Mucosa of descending colon (tissue), 3 donors: ENCODE measurements around the gene FOXL1. TPM values are rescaled to one million over a fixed set of nuclear protein-coding genes. Genes with fewer than 3 reads are reported as not detected.
A peak's percentile ranks its signal among the peaks of the same experiment; 100 is the strongest.

ENCODE experiments used
- ATAC-seq: fragments of 200-7000 bp; cut with Tn5 transposase; one replicate; pipeline ENCODE4 v1.9.1; 2020; ENCODE audit warnings: mild to moderate bottlenecking, moderate library complexity
- DNase-seq, 3 donors: peaks; one replicate each; pipeline ENCODE4 v3.0.0-alpha.2; 2020
- H3K36me3 ChIP-seq: fragments of 200-600 bp; one replicate; pipeline ENCODE4 v1.8.0; 2021; ENCODE audit warnings: low read depth, mild to moderate bottlenecking
- H3K4me1 ChIP-seq: fragments of 200-600 bp; one replicate; pipeline ENCODE4 v1.8.0; 2021; ENCODE audit warnings: low read depth, mild to moderate bottlenecking
- H3K4me3 ChIP-seq: fragments of 200-600 bp; one replicate; pipeline ENCODE4 v1.8.0; 2021; ENCODE audit warnings: mild to moderate bottlenecking
- H3K9me3 ChIP-seq: fragments of 200-600 bp; one replicate; pipeline ENCODE4 v1.8.0; 2021; ENCODE audit warnings: mild to moderate bottlenecking
- CTCF ChIP-seq: fragments of 200-600 bp; IDR thresholded peaks from one replicate; pipeline ENCODE4 v1.8.0; 2022; ENCODE audit warnings: antibody characterized with exemption, mild to moderate bottlenecking
- intact Hi-C, 2 donors: fragments of 100-400 bp; cut with DNase I in 1 of 2; cut with micrococcal nuclease in 1 of 2; formaldehyde crosslinking; loops; one replicate each; pipeline versions ENCODE4 v1.11.0 to v1.11.1; 2022; cut with DNase I, micrococcal nuclease
- total RNA-seq, 3 donors: library from RNA; stranded (reverse); fragmentation: NEBNext Ultra II Directional in 2 of 3; extraction: Animal tissue kit (Norgen Biotek cat#: 25700) in 2 of 3; gene quantifications; one replicate each; pipeline versions ENCODE4 v1.2.1 to v1.2.4, GENCODE V29; 2021 to 2023
- donor health status: DM: no; HTN: no; CAD: no; lungs with moderate emphysema.
- donor health status: DM: no; HTN: no; CAD: no.
- donor health status: DM: no; HTN: yes; CAD: no.

FOXL1 gene
- total RNA-seq, 3 donors from 2014 or later, result 1.1 to 3.6 (median 2.4) TPM

DNA sequence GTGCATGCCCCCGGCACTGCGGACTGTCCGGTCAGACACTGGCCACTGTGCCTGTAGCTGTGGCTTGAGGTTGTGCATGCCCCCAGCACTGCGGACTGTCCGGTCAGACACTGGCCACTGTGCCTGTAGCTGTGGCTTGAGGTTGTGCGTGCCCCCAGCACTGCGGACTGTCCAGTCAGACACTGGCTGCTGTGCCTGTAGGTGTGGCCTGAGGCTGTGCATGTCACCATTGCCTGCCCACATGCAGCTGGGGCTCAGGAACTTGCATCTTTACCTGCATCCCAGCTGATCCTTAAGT lies 28.5 kb upstream of the FOXL1 start:
- ATAC-seq (no peak), DNase-seq (no peak)
- Histone ChIP-seq H3K4me1 (peaks cover 4% of the 10 kb centered on the region), H3K36me3 (no peaks in the 10 kb centered on the region), H3K4me3 (no peak overlapping the region), H3K9me3 (no peaks in the 10 kb centered on the region)
- no peak for TF ChIP-seq CTCF
- intact Hi-C loops, result no loop called here

DNA sequence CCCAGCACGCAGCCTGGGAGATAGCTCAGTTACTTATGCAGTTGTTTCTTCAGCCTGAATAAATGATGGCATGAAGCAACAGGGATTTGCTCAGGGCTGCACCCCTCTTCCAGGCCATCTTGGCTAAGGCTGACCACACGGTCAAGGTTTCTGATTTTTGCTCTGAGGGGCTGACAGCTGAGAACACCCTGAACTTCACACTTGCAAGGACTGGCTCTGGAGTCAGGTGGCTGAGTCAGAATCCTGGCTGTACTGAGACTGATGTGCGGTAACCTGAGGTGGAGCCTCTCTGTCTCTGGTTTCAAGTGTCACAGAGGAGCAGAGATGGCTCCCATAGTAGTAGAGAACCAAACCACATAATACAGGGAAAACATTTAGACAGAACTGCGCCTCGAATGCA lies 28.1 kb upstream of the FOXL1 start:
- H3K9me3 ChIP-seq, result no peaks in the 10 kb centered on the region
- no peak overlapping the region for H3K4me3 ChIP-seq
- H3K36me3 ChIP-seq, result no peaks in the 10 kb centered on the region
- DNase-seq (no peak), ATAC-seq (no peak)
- intact Hi-C loops, result no loop called here
- TF ChIP-seq CTCF, result no peak
- peaks cover 4% of the 10 kb centered on the region for H3K4me1 ChIP-seq

DNA sequence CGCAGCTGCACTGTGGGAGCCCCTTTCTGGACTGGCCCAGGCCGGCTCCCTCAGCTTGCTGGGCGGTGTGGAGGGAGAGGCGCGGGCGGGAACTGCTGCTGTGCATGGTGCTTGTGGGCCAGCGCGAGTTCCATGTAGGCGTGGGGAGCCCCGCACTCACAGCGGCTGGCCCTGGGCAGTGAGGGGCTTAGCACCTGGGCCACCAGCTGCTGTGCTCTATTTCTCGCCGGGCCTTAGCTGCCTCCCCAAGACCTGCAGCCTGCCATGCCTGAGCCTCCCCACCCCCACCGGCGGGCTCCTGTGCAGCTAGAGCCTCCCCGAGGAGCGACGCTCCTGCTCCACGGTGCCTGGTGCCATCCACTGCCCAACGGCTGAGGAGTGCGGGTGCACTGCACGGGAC lies 25.0 kb upstream of the FOXL1 start:
- intact Hi-C loops, result no loop called here

GRCh38 chr16:86554599-86554916 lies 23.8 kb upstream of the FOXL1 start:
- H3K4me3 ChIP-seq, result peak overlapping the region; percentile 80
- intact Hi-C loops, result no loop called here
- TF ChIP-seq CTCF, result no peak
- DNase-seq (no peak), ATAC-seq (no peak)
- H3K9me3 ChIP-seq, result no peaks in the 10 kb centered on the region
- no peaks in the 10 kb centered on the region for H3K36me3 ChIP-seq
- H3K4me1 ChIP-seq, result peaks cover 4% of the 10 kb centered on the region

More for the DNA sequence above, 25.0 kb upstream of the FOXL1 start:
- Histone ChIP-seq H3K9me3 (no peaks in the 10 kb centered on the region), H3K36me3 (no peaks in the 10 kb centered on the region), H3K4me1 (peaks cover 4% of the 10 kb centered on the region), H3K4me3 (no peak overlapping the region)
- DNase-seq, result no peak
- ATAC-seq, result no peak
- no peak for TF ChIP-seq CTCF

GRCh38 chr16:86554917-86555703 lies 23.2 kb upstream of the FOXL1 start, which contains the start of gene MTHFSD:
Gene MTHFSD (minus strand): TSS chr16:86555235. CDS start chr16:86555184, 51 bp downstream.
- Histone ChIP-seq H3K4me3 (peak within 1 kb of the TSS; percentile 80), H3K36me3 (no peaks in the 10 kb centered on the region), H3K9me3 (no peaks in the 10 kb centered on the region), H3K4me1 (peaks cover 4% of the 10 kb centered on the region)
- intact Hi-C loops, result no loop called here
- DNase-seq (peak; percentile 94 to 98 (median 94)), ATAC-seq (peak; percentile 99)
- TF ChIP-seq CTCF, result no peak

- H3K4me3 ChIP-seq, result no peak overlapping the region
- intact Hi-C loops, result no loop called here
- TF ChIP-seq CTCF, result no peak
- no peak for DNase-seq
- peaks cover 4% of the 10 kb centered on the region for H3K4me1 ChIP-seq
- ATAC-seq, result no peak
- no peaks in the 10 kb centered on the region for H3K9me3 ChIP-seq
- H3K36me3 ChIP-seq, result no peaks in the 10 kb centered on the region
Measured at GRCh38 chr16:86555704-86556075, 22.7 kb upstream of the FOXL1 start.
